ENCODE results near the gene TDP1.

TDP1 gene

GRCh38 chr14:89955745-89956660, at the start of gene TDP1:
Gene TDP1, plus strand, starts transcription at chr14:89955927. Its CDS starts 7,188 bp downstream, at chr14:89963115.
- peak; percentile 95 for DNase-seq (ENCODE audit: low spot score)

GRCh38 chr14:89906000-89906399, 49.7 kb upstream of the TDP1 start:
- DNase-seq (ENCODE audit: low spot score) = no peak

- DNase-seq (ENCODE audit: low spot score) = no peak
Measured at GRCh38 chr14:89907655-89908054, 48.1 kb upstream of the TDP1 start.

GRCh38 chr14:89908712-89909450, 46.8 kb upstream of the TDP1 start:
- no peak for DNase-seq (ENCODE audit: low spot score)

- DNase-seq (ENCODE audit: low spot score) = no peak
Measured at GRCh38 chr14:89909586-89909985, 46.1 kb upstream of the TDP1 start.

- no peak for DNase-seq (ENCODE audit: low spot score)
Measured at GRCh38 chr14:89910691-89911009, 45.1 kb upstream of the TDP1 start.

GRCh38 chr14:89911010-89911919, 44.5 kb upstream of the TDP1 start:
- DNase-seq (ENCODE audit: low spot score) = no peak

GRCh38 chr14:89912221-89912620, 43.5 kb upstream of the TDP1 start:
- no peak for DNase-seq (ENCODE audit: low spot score)

GRCh38 chr14:89912667-89913211, 43.0 kb upstream of the TDP1 start:
- DNase-seq (ENCODE audit: low spot score) = peak; percentile 78

GRCh38 chr14:89915114-89915878, 40.4 kb upstream of the TDP1 start:
- peak; percentile 61 for DNase-seq (ENCODE audit: low spot score)

GRCh38 chr14:89918721-89919120, 37.0 kb upstream of the TDP1 start:
- no peak for DNase-seq (ENCODE audit: low spot score)

- no peak for DNase-seq (ENCODE audit: low spot score)
Measured at GRCh38 chr14:89920056-89920455, 35.7 kb upstream of the TDP1 start.

- no peak for DNase-seq (ENCODE audit: low spot score)
Measured at GRCh38 chr14:89921346-89921745, 34.4 kb upstream of the TDP1 start.

GRCh38 chr14:89922031-89922907, 33.5 kb upstream of the TDP1 start:
- no peak for DNase-seq (ENCODE audit: low spot score)

- no peak for DNase-seq (ENCODE audit: low spot score)
Measured at GRCh38 chr14:89924268-89924667, 31.5 kb upstream of the TDP1 start.

GRCh38 chr14:89926694-89927093, 29.0 kb upstream of the TDP1 start:
- DNase-seq (ENCODE audit: low spot score) = no peak

GRCh38 chr14:89927186-89927865, 28.4 kb upstream of the TDP1 start:
- DNase-seq (ENCODE audit: low spot score) = no peak

- no peak for DNase-seq (ENCODE audit: low spot score)
Measured at GRCh38 chr14:89933002-89933401, 22.7 kb upstream of the TDP1 start.

GRCh38 chr14:89936654-89937185, 19.0 kb upstream of the TDP1 start:
- no peak for DNase-seq (ENCODE audit: low spot score)

Data from RKO (cell line).